Measurements from ENCODE around the gene RIMS3.
A peak's percentile ranks its signal among the peaks of the same experiment; 100 is the strongest.
"Not testable (repeated sequence)": the region's sequence is repeated elsewhere in the genome, so short reads cannot be mapped to it uniquely, and the experiment has no call there.

RIMS3 gene

GRCh38 chr1:40665335-40666171 is at the start of gene RIMS3:
RIMS3 (minus strand) TSS chr1:40665682; CDS start chr1:40641925, 23,757 bp downstream.
- peak; percentile 86 for DNase-seq (ENCODE audit: low spot score)

- DNase-seq (ENCODE audit: low spot score) = peak; percentile 21
Measured at GRCh38 chr1:40712997-40713396, 47.5 kb upstream of the RIMS3 start.

- DNase-seq (ENCODE audit: low spot score) = no peak
Measured at GRCh38 chr1:40712405-40712944, 47.0 kb upstream of the RIMS3 start.

GRCh38 chr1:40711465-40712404 is 46.3 kb upstream of the RIMS3 start:
- no peak for DNase-seq (ENCODE audit: low spot score)

GRCh38 chr1:40710581-40711315 is 45.3 kb upstream of the RIMS3 start:
- DNase-seq (ENCODE audit: low spot score) = no peak

GRCh38 chr1:40709802-40710278 is 44.4 kb upstream of the RIMS3 start:
- no peak for DNase-seq (ENCODE audit: low spot score)

- DNase-seq (ENCODE audit: low spot score) = peak; percentile 84
Measured at GRCh38 chr1:40709100-40709801, 43.8 kb upstream of the RIMS3 start.

GRCh38 chr1:40708750-40709099 is 43.2 kb upstream of the RIMS3 start:
- DNase-seq (ENCODE audit: low spot score) = peak; percentile 87

- no peak for DNase-seq (ENCODE audit: low spot score)
Measured at GRCh38 chr1:40706626-40707025, 41.1 kb upstream of the RIMS3 start.

- no peak for DNase-seq (ENCODE audit: low spot score)
Measured at GRCh38 chr1:40704817-40705733, 39.6 kb upstream of the RIMS3 start.

- DNase-seq (ENCODE audit: low spot score) = peak; percentile 69
Measured at GRCh38 chr1:40703316-40703715, 37.8 kb upstream of the RIMS3 start.

- not testable (repeated sequence) for DNase-seq (ENCODE audit: low spot score)
Measured at GRCh38 chr1:40702810-40703209, 37.3 kb upstream of the RIMS3 start.

GRCh38 chr1:40701684-40702083 is 36.2 kb upstream of the RIMS3 start:
- DNase-seq (ENCODE audit: low spot score) = no peak

GRCh38 chr1:40699787-40700186 is 34.3 kb upstream of the RIMS3 start:
- no peak for DNase-seq (ENCODE audit: low spot score)

GRCh38 chr1:40697436-40697835 is 32.0 kb upstream of the RIMS3 start:
- DNase-seq (ENCODE audit: low spot score) = no peak

- no peak for DNase-seq (ENCODE audit: low spot score)
Measured at GRCh38 chr1:40696294-40696693, 30.8 kb upstream of the RIMS3 start.

- no peak for DNase-seq (ENCODE audit: low spot score)
Measured at GRCh38 chr1:40694353-40694874, 28.9 kb upstream of the RIMS3 start.

- DNase-seq (ENCODE audit: low spot score) = no peak
Measured at GRCh38 chr1:40693425-40693824, 27.9 kb upstream of the RIMS3 start.

GRCh38 chr1:40692429-40692895 is 27.0 kb upstream of the RIMS3 start:
- peak; percentile 22 for DNase-seq (ENCODE audit: low spot score)

All from hepatic stellate cell (primary cell).